Left ventricle myocardium inferior (tissue), 1 donor: ENCODE results near the gene COMT. TPM values are rescaled to one million over a fixed set of nuclear protein-coding genes. Genes with fewer than 3 reads are reported as not detected.

ENCODE experiments used
- DNase-seq: peaks from one replicate; pipeline ENCODE4 v3.0.0-alpha.2; 2020
- H3K27ac ChIP-seq: fragments of 200-600 bp; replicated peaks from 2 replicates; pipeline ENCODE4 v1.8.0; 2021
- H3K27me3 ChIP-seq: fragments of 200-600 bp; 2 replicates; pipeline ENCODE4 v1.8.0; 2021; ENCODE audit warnings: low read depth
- H3K36me3 ChIP-seq: fragments of 200-600 bp; 2 replicates; pipeline ENCODE4 v1.8.0; 2021
- H3K4me1 ChIP-seq: fragments of 200-600 bp; 2 replicates; pipeline ENCODE4 v1.8.0; 2021
- H3K4me3 ChIP-seq: fragments of 200-600 bp; 2 replicates; pipeline ENCODE4 v1.8.0; 2021; ENCODE audit warnings: mild to moderate bottlenecking, moderate library complexity
- H3K9me3 ChIP-seq: fragments of 200-600 bp; replicated peaks from 2 replicates; pipeline ENCODE4 v1.8.0; 2021
- intact Hi-C: fragments of 100-400 bp; cut with micrococcal nuclease; formaldehyde crosslinking; loops from one replicate; pipeline ENCODE4 v1.11.0; 2022
- total RNA-seq: library from RNA; stranded (reverse); fragmentation: NEBNext Ultra II Directional; extraction: Animal tissue kit (Norgen Biotek cat#: 25700); gene quantifications from one replicate; pipeline ENCODE4 v1.2.1, GENCODE V29; 2021
- TF ChIP-seq, protein P1 (sequence below): fragments of 200-600 bp; IDR thresholded peaks from 2 replicates; pipeline ENCODE4 v1.8.0; 2021; ENCODE audit warnings: antibody characterized with exemption, mild to moderate bottlenecking, borderline replicate concordance
- donor health status: DM: no; HTN: yes; CAD: no; lungs with severe emphysema.

COMT gene
- total RNA-seq, 1 donor from 2014 or later = 81.5 TPM

- Histone ChIP-seq H3K4me3 (no peak overlapping the region), H3K4me1 (peaks cover 36% of the 10 kb centered on the region), H3K27ac (no peak overlapping the region), H3K9me3 (no peaks in the 10 kb centered on the region), H3K27me3 (no peaks in the 10 kb centered on the region), H3K36me3 (peaks cover 69% of the 10 kb centered on the region)
- TF ChIP-seq, protein P1, sequence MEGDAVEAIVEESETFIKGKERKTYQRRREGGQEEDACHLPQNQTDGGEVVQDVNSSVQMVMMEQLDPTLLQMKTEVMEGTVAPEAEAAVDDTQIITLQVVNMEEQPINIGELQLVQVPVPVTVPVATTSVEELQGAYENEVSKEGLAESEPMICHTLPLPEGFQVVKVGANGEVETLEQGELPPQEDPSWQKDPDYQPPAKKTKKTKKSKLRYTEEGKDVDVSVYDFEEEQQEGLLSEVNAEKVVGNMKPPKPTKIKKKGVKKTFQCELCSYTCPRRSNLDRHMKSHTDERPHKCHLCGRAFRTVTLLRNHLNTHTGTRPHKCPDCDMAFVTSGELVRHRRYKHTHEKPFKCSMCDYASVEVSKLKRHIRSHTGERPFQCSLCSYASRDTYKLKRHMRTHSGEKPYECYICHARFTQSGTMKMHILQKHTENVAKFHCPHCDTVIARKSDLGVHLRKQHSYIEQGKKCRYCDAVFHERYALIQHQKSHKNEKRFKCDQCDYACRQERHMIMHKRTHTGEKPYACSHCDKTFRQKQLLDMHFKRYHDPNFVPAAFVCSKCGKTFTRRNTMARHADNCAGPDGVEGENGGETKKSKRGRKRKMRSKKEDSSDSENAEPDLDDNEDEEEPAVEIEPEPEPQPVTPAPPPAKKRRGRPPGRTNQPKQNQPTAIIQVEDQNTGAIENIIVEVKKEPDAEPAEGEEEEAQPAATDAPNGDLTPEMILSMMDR = no peak
- no peak for DNase-seq
- intact Hi-C loops = loop anchor here (5.0 kb wide), 1 partner anchor 39 kb away; no protein-coding TSS in a partner anchor
These were observed 32.1 kb downstream of the COMT start for GRCh38 chr22:19973551-19974267.

DNA sequence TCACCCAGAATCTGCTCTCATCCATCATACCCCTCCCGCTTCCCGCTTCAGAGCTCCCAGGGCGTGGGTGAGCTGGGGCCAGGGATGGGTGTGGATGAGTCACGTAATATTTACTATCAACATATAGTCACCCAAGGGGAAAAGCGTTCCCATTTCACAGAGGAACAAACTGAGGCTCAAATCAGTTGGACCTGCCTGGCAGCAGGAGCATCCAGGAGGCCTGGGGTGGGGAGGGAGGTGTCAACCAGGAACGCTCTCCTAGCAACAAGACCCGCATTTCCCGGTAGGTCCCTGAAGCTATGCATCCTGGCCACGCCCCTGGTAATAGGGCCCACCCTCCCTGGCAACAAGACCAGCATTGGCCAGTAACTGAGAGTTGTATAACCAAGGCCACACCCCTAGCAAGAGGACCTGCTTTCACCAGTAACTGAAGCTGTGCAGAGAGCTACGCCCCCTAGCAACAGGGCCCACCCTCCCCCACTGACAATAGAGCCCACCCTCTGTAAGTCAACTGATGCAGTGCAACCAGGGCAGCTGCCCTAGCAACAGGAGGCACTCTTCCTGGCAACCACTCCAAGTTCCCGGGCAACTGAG is 32.8 kb downstream of the COMT start:
- Histone ChIP-seq H3K9me3 (no peaks in the 10 kb centered on the region), H3K27me3 (no peaks in the 10 kb centered on the region), H3K4me3 (no peak overlapping the region), H3K36me3 (peaks cover 69% of the 10 kb centered on the region), H3K4me1 (peaks cover 36% of the 10 kb centered on the region), H3K27ac (no peak overlapping the region)
- intact Hi-C loops = loop anchor here (5.0 kb wide), 1 partner anchor 38 kb away; no protein-coding TSS in a partner anchor
- no peak for DNase-seq
- TF ChIP-seq, protein P1 = no peak

DNA sequence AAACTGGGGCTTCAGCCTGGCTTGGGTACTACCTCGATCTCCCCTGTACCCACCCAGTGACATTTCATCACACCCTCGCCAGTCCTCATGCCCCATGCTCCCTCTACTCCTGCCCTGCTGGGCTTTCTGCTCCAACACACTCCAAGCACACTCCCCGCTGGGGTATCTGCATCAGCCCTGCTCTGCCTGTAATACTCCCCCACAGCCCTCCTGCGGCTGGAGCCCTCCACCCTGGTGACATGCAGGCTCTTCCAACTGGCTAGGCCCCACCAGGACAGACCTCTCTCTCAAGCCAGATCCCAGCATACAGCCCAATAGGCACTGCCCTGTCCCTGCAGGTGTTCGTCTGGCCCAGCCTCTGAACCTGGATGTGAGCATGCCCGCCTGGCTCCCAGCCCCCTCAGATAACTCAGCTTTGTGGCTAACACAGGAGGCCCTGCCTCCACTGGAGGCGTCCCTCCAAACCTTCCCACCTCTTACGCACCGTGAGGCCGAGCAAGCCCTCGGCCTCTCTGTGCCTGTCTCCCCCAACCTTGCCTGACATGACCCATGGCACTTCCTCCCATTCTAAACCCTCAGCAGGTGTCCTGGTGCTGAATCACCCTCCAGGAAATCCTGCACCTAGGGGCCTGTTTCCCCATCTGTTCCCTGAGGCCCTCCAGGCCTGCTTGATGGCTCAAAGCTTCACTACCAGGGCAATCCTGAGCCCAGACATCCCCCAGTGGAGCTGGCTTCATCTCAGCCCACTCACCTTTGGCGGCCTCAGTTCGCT is 33.5 kb downstream of the COMT start:
- Histone ChIP-seq H3K4me1 (peaks cover 36% of the 10 kb centered on the region), H3K36me3 (peaks cover 69% of the 10 kb centered on the region), H3K27me3 (no peaks in the 10 kb centered on the region), H3K27ac (no peak overlapping the region), H3K4me3 (no peak overlapping the region), H3K9me3 (no peaks in the 10 kb centered on the region)
- no peak for DNase-seq
- TF ChIP-seq, protein P1 = no peak
- intact Hi-C loops = loop anchor here (5.0 kb wide), 1 partner anchor 37 kb away; no protein-coding TSS in a partner anchor

DNA sequence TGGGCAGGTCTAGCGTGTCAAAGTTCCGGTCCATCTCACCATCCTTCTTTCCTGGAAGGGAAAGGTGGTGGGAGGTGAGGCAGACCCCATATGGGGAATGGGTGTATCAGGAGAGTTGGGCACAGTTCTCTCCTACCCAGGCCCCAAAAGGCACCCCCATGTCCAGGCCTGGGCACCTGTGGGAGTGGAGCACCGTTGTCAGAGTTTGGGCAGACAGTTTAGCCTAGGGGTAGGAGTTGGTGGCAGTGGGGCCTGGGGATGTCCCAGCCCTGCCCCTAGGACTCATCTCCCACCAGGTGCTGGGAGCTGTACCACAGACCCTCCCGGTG is 34.1 kb downstream of the COMT start:
- H3K9me3 ChIP-seq = no peaks in the 10 kb centered on the region
- intact Hi-C loops = no loop called here
- peaks cover 32% of the 10 kb centered on the region for H3K4me1 ChIP-seq
- no peak for DNase-seq
- H3K4me3 ChIP-seq = no peak overlapping the region
- TF ChIP-seq, protein P1 = no peak
- H3K27ac ChIP-seq = no peak overlapping the region
- H3K36me3 ChIP-seq = peaks cover 72% of the 10 kb centered on the region
- H3K27me3 ChIP-seq = no peaks in the 10 kb centered on the region

DNA sequence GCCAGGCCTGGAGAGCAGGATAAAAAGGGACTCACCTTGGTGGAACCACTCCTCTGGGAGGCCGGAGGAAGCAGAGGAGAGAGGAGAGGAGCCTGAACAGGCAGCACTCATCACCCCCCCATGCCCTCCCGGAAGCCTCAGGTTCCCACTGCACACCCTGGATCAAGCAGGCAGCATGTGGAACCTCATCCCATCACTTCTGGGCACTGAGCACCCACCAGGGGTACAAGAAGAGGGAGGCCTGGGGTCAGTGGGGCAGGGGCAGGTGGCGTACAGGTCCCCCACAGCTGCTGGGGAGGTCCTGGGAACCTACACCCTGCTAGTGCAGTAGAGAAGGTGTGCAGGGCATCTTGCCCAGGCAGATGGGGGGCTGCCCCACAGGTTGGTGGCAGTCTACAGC is 35.1 kb downstream of the COMT start:
- TF ChIP-seq, protein P1 = no peak
- Histone ChIP-seq H3K36me3 (peaks cover 72% of the 10 kb centered on the region), H3K27ac (no peak overlapping the region), H3K27me3 (no peaks in the 10 kb centered on the region), H3K9me3 (no peaks in the 10 kb centered on the region), H3K4me3 (no peak overlapping the region), H3K4me1 (peaks cover 23% of the 10 kb centered on the region)
- no peak for DNase-seq
- intact Hi-C loops = no loop called here
